GM21367 (cell line): ENCODE measurements around the gene PIEZO1.

ENCODE experiments used
- ATAC-seq: cut with Tn5 transposase; IDR thresholded peaks from one replicate; pipeline ENCODE4 v1.9.1; 2021; ENCODE audit not compliant: unreplicated experiment

The PIEZO1 gene

GRCh38 chr16:88736496-88736895 is 48.5 kb downstream of the PIEZO1 start:
- ATAC-seq: no peak

- ATAC-seq: no peak
Measured at GRCh38 chr16:88736088-88736487, 48.9 kb downstream of the PIEZO1 start.

GRCh38 chr16:88735616-88736015 is 49.4 kb downstream of the PIEZO1 start:
- ATAC-seq: no peak

- ATAC-seq: no peak
Measured at GRCh38 chr16:88735121-88735520, 49.9 kb downstream of the PIEZO1 start.

GRCh38 chr16:88734361-88734728 is 50.7 kb downstream of the PIEZO1 start:
- ATAC-seq: no peak

- no peak for ATAC-seq
Measured at GRCh38 chr16:88733630-88734360, 51.2 kb downstream of the PIEZO1 start.

GRCh38 chr16:88732961-88733294 is 52.1 kb downstream of the PIEZO1 start:
- no peak for ATAC-seq

GRCh38 chr16:88732172-88732960 is 52.7 kb downstream of the PIEZO1 start:
- ATAC-seq: no peak

GRCh38 chr16:88731699-88732098 is 53.3 kb downstream of the PIEZO1 start:
- no peak for ATAC-seq

GRCh38 chr16:88730632-88731607 is 54.1 kb downstream of the PIEZO1 start:
- no peak for ATAC-seq

- ATAC-seq: no peak
Measured at GRCh38 chr16:88727871-88728270, 57.1 kb downstream of the PIEZO1 start.

- ATAC-seq: no peak
Measured at GRCh38 chr16:88726981-88727380, 58.0 kb downstream of the PIEZO1 start.

GRCh38 chr16:88726408-88726749 is 58.6 kb downstream of the PIEZO1 start:
- ATAC-seq: no peak

GRCh38 chr16:88725609-88726407 is 59.2 kb downstream of the PIEZO1 start:
- ATAC-seq: no peak

GRCh38 chr16:88724855-88725555 is 60.0 kb downstream of the PIEZO1 start:
- ATAC-seq: no peak

- ATAC-seq: no peak
Measured at GRCh38 chr16:88723911-88724310, 61.1 kb downstream of the PIEZO1 start.

- no peak for ATAC-seq
Measured at GRCh38 chr16:88723507-88723887, 61.5 kb downstream of the PIEZO1 start.

GRCh38 chr16:88722784-88723506 is 62.1 kb downstream of the PIEZO1 start:
- no peak for ATAC-seq
